GM11168 (cell line): ENCODE measurements around the gene POLN.
"Not testable (repeated sequence)": the region's sequence is repeated elsewhere in the genome, so short reads cannot be mapped to it uniquely, and the experiment has no call there.

Source experiments
- in situ Hi-C: fragments of 300-500 bp; cut with MboI; formaldehyde crosslinking; loops from one replicate; pipeline ENCODE4 v1.12.0; 2022; ENCODE audit warnings: low sequenced_read_pairs; ENCODE audit not compliant: unreplicated experiment

POLN gene

DNA sequence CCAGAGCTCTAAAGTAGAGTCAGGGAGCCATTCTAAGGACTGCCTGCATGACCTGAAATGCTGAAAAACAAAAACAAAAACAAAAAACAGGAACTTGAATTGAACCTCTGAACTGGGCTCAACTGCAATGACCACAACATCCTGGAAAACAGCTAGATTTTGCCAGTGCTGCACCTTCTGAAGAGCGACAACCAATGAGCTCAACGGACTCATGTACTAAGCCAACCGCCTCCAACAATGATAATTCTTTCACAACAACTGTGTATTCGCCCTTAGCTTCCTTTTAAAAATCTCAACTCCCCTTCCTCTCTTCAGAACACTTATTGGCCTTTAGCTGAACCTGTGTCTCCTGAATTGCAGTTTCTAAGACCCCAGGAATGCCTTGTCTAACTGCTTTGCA, 69.8 kb downstream of the POLN start:
- in situ Hi-C loops = no loop called here

DNA sequence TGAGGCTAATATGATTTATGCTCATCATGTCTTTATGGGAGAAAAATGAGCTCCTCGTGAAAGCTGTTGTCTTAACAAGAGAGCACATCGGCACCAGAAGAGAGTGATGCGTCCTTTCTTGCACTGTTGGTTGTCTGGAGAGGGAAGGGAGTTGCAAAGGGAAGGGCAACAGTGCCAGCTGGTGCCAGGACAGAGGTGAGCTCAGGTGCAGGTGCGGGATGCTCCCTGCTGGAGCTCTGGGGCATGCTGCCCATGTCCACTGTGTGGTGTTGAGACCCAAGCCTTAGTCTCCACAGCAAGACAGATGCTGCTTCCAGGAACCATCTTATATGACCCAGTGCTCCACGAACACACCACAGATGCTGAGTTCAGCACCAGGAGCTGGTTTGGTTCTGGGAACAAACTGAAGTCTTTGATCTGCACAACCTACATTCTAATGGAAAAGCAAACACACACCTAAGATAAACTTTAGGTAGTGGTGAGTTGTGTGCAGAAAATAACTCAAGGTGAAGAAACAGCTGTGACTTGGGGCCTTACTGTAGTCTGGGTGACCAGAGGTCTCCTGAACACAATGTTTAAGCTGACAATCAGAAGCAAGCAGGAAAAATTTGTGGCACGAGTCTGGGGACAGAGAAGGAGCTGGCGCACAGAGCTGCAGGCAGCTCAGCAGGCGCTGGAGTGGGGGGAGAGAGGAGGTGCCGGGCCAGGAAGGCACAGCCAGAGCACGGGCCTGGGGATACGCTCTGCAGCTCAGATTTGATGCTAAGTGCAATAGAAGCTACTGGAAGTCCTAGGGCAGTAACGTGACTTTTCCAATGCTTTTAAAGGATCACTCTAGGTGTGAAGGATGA, 73.2 kb downstream of the POLN start:
- in situ Hi-C loops = no loop called here

- in situ Hi-C loops = no loop called here
These were observed 75.7 kb downstream of the POLN start for GRCh38 chr4:2166253-2166652.

- in situ Hi-C loops = no loop called here
These were observed 76.5 kb downstream of the POLN start for GRCh38 chr4:2165391-2165790.

- in situ Hi-C loops = no loop called here
These were observed 78.6 kb downstream of the POLN start for GRCh38 chr4:2163311-2163821.

DNA sequence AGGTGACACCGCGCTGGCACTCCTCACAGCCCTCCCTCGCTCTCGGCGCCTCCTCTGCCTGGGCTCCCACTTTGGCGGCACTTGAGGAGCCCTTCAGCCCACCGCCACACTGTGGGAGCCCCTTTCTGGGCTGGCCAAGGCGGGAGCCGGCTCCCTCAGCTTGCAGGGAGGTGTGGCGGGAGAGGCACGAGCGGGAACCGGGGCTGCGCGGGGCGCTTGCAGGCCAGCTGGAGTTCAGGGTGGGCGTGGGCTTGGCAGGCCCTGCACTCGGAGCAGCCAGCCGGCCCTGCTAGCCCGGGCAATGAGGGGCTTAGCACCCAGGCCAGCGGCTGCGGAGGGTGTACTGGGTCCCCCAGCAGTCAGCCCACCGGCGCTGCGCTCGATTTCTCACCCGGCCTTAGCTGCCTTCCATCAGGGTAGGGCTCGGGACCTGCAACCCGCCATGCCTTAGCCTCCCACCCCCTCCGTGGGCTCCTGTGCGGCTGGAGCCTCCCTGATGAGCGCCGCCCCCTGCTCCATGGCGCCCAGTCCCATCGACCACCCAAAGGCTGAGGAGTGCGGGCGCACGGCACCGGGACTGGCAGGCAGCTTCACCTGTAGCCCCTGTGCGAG, 80.7 kb downstream of the POLN start:
- in situ Hi-C loops = not testable (repeated sequence)

DNA sequence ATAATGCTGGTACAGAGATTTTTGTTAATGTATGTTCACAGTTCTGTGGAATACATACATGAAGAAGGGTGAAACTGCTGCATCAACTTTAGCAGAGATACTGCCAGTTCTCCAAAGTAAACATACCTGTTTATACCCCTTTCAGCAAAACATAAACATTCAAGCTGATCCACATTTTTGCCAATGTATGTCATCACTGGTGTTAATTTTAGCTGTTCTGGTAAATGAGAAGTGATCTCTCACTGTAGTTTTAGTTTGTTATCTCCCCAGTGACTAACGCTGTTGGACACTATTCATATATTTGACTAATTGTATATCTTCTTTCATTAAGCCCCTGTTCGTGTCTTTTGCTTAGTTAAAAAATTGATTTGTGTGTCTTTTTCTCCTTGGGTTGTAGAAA, 82.0 kb downstream of the POLN start:
- in situ Hi-C loops = no loop called here

DNA sequence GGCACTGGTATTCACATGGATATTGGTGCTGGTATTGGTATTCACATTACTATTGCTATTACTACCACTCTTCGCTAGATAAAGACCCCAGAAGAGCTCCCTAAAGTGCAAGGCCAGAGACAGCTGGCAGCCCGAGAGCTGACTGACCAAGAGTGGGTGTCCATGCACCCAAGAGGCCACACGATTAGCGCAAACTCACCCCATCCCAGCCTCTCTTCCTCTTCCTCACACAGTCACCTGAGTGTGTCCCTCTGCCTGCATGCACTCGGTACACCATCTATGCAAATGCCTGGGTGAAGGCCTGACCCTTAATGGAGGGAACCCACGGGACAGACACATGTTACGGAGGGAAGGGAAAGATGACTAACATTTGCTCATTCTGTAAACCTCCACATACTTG, 86.7 kb downstream of the POLN start:
- in situ Hi-C loops = no loop called here

GRCh38 chr4:2154215-2154740, 87.6 kb downstream of the POLN start:
- in situ Hi-C loops = no loop called here

- in situ Hi-C loops = no loop called here
These were observed 90.4 kb downstream of the POLN start for GRCh38 chr4:2151544-2151943.

DNA sequence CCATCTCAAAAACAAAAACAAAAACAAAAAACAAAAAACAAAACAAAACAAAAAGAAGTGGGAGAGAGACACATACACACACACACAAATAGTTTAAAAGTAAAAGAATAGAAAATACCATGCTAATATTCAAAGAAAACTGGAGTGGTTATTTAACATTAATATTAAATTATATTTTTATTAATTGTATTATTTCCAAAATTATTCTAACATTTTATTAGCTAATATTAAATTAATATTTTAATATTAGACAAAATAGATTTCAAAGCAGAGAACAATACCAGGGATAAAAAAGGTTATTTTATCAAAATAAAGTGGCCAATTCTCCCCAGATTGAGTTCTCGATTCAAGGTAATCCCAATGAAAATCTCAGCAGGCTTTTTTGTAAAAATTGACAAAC, 91.8 kb downstream of the POLN start:
- in situ Hi-C loops = no loop called here

DNA sequence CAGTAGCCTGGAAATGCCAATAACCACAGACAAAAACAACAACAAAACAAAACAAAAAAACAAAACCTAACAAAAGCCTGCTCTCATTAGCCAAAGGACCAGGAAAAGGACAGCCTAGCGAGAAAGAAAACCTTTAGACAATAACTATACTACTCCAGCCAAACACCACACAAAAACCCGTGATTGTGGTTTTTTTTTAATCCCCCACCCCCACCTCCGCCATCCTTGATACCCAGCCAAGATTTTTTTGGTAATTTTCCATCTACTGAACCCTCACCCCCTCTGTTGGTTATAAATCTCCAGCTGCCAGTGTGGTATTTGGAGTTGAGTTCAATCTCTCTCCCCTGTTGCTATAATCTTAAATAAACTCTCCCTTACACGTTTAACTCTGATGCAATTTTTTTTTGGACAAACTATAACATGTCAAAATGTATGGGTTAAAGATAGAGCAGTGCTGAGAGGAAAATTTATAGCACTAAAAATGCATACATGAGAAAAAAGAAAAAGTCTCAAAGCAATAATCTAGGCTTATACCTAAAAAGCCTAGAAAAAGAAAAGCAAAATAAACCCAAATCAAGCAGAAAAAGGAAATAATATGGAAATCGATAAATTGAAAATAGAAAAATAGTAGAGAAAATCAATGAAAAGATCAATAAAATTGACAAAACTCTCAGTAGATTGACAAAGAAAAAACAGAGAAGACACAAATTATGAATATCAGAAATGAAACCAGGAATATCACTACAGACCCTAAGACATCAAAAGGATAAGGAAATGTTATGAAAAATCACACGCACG, 99.1 kb downstream of the POLN start:
- in situ Hi-C loops = no loop called here

DNA sequence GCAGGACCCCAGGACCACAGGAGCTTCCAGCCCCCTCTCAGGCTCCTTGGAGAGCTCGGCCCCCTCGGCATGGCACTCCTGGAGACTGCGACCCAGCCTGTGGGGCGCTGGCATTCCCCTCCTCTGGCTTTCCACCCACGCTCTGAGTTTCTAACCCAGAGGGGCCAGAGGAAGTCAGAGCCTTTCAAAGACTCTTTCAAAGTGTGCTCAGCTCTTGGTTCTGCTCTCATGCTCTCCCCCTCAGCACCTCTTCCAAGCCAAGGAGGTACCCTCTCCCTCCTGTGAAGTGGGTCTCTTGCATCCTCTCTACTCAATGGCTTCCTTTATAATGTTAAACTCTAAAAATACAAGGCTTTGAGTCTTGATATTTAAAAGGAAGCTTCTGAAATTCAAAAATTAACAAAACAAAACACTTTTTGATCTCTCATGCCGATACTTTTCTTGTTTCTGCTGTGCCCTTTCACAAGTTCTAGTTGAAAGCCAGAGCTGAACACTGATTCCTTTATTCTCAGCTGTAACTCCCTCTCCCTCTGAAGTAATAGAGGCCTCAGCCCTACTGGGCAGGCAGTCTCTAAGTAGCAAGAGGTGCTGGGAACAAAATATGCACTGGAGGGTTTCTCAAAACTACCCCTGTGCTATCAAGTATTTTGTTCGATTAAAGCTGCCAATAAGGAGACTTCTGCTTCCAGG, 100.0 kb downstream of the POLN start:
- in situ Hi-C loops = no loop called here

GRCh38 chr4:2141022-2141761, 100.7 kb downstream of the POLN start:
- in situ Hi-C loops = no loop called here

DNA sequence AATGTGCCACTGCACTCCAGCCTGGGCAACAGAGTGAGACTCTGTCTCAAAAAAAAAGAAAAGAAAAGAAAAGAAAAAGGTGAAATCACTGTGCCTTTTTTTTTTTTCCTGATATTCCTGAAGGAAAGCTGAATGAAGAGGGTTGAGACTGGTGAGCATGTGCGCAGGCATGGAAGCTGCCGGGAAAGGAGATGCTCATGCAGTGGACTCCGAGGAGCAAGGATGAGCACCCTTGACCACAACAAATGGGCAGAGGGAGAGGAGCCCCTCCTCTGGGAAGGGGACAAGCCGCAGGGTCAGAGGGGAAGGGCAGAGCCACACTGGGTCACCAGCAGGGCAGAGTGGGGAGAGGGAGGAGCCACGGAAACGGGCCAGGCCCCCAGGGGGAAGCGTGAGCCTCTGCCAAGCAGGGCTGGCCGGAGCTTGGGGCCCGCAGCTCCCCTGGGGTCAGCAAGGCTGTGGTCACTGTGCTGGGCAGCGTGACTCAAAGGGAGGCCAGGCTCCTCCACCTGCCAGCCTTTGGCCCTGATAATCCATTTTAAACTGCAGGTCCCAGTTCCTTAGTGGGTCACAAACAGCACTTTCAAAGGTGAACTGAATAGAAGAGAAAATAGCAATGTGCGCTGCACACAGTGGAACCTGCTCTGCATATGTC, 102.9 kb downstream of the POLN start:
- in situ Hi-C loops = no loop called here

GRCh38 chr4:2136726-2137125, 105.2 kb downstream of the POLN start:
- in situ Hi-C loops = no loop called here

DNA sequence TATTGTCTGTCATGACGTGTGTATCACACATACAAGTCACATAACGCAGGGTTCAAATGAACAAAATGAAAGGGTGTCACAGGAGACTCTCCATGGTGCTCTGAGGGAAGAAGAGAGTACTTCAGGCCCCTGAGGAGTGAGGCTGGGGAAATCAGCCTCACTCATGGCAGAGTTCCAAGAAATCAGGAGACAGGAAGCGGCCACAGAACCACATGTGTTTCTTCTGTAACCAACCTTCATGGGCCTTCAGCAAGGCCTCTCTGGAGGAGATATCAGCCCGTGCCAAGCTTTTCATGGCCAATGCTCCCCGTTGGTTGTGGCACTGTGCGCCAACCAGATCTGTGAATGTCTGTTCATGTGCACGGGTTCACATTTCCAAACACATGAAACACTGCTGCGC, 106.8 kb downstream of the POLN start:
- in situ Hi-C loops = no loop called here

- in situ Hi-C loops = no loop called here
These were observed 109.5 kb downstream of the POLN start for GRCh38 chr4:2132438-2132837.
